Activated naive CD4-positive, alpha-beta T cell treated with anti-CD3 and anti-CD28 coated beads, Interleukin-2, amount 50 U/mL, for 72 hours (primary cell): ENCODE measurements around the gene CFL2. TPM values are rescaled to one million over a fixed set of nuclear protein-coding genes. Genes with fewer than 3 reads are reported as not detected.
A peak's percentile ranks its signal among the peaks of the same experiment; 100 is the strongest.

ENCODE experiments used
- ATAC-seq, 2 donors: fragments of 150-1000 bp; cut with Tn5 transposase; 2 replicates each; pipeline ENCODE4 v1.10.0; 2021; ENCODE audit warnings: mild to moderate bottlenecking in 2 of 2, moderate library complexity in 2 of 2
- DNase-seq, 2 donors: peaks; one replicate each; pipeline ENCODE4 v3.0.0; 2021 to 2022; ENCODE audit warnings: low spot score in 2 of 2
- H3K27ac Mint-ChIP-seq, 2 donors: one replicate each; pipeline ENCODE4 v1.8.0; 2022; ENCODE audit warnings: mild to moderate bottlenecking in 2 of 2, mixed read lengths in 2 of 2
- H3K36me3 Mint-ChIP-seq, 2 donors: one replicate each; pipeline ENCODE4 v1.8.0; 2022; ENCODE audit warnings: mixed read lengths in 2 of 2
- H3K9me3 Mint-ChIP-seq, 2 donors: one replicate each; pipeline ENCODE4 v1.8.0; 2022; ENCODE audit warnings: mixed read lengths in 2 of 2
- total RNA-seq, 2 donors: library from RNA; stranded (reverse); gene quantifications; one replicate each; pipeline ENCODE4 v1.2.3, GENCODE V29; 2022

Gene CFL2
- total RNA-seq, 2 donors from 2014 or later = 2.9 to 6.0 TPM

DNA sequence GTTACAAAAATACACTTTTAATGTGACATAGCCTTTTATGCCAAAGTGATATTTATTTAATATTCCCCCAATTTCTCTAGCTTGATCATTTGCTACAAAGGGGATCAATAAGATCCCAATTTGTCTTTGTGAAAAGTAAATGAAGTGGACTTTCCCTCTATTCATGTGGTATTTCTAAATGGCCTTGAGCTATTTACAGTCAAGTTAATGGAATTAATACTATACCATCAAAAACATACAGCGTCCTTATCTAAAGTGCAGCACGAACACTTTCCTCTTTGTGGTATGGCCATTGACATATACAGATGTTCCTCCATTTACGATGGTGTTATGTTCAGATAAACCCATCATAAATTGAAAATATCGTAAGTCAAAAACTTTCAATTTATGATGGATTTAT, 23.2 kb downstream of the CFL2 start:
- ATAC-seq = no peak
- no peaks in the 10 kb centered on the region for H3K9me3 Mint-ChIP-seq
- no peak overlapping the region for H3K27ac Mint-ChIP-seq
- H3K36me3 Mint-ChIP-seq = no peaks in the 10 kb centered on the region
- DNase-seq = no peak

DNA sequence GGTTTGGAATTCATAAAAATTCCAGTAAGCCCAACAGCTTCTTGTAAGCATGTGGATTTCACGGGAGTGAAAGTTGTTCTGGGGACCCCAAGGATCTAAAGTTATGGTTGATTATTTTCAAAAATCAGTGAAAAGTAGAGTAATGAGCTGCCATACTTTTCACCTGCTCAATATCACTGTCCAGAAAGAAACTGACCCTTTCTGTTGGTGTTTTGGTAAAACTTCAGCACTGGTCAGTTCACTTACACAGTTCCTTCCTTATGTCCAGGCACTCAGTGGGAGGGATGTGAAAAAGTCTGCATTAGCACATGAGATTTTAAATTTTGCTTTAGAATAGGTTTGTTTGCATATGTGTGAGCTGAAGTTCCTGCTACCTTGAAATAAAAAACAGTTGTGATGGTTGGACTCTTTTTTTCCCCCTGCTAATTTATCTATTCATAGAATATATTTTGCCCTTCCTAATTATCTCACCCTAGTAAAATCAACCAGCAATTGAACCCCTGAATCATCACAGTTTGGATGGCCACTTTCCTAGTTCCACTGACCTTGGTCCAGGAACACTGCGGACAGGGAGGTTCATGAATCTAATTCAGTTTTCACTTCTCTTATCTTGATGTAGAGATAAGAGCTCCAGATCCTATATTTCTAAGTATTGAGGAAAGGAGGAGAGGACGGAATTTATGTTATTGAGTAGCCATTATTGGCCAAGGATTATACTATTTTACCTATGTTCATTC, 25.8 kb downstream of the CFL2 start:
- H3K36me3 Mint-ChIP-seq = no peaks in the 10 kb centered on the region
- DNase-seq = no peak
- no peak for ATAC-seq
- H3K27ac Mint-ChIP-seq = no peak overlapping the region
- no peaks in the 10 kb centered on the region for H3K9me3 Mint-ChIP-seq

DNA sequence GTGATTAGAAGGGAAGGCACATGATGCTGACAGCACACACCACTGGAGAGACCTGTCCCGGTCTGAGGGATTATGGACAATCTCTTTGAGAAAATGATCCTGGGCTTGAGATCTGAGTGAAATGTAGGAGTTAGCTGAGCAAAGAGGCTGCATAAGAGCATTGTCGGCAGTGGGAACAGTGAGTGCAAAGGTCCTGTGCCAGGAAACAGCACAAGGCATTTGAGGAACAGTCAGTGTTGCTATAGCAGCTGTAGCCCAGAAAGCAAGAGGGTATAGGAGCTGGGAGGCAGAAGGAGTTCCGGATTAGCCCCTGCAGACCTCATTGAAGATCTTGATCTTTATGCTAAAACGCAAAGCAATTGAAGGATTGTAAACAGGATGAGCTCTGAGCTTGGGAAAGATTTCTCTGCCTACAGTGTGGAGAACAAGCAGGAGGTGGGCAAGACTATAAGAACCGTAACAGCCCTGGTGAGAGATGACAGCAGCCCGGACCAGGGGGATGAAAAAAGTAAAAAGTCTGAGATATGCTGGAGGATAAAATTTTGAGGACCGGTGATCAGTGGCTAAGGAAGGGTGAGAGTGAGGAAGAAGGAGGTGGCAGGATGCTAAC, 28.5 kb downstream of the CFL2 start:
- H3K9me3 Mint-ChIP-seq = no peaks in the 10 kb centered on the region
- ATAC-seq (no peak), DNase-seq (no peak)
- no peaks in the 10 kb centered on the region for H3K36me3 Mint-ChIP-seq
- peak overlapping the region; percentile 24 to 57 for H3K27ac Mint-ChIP-seq

DNA sequence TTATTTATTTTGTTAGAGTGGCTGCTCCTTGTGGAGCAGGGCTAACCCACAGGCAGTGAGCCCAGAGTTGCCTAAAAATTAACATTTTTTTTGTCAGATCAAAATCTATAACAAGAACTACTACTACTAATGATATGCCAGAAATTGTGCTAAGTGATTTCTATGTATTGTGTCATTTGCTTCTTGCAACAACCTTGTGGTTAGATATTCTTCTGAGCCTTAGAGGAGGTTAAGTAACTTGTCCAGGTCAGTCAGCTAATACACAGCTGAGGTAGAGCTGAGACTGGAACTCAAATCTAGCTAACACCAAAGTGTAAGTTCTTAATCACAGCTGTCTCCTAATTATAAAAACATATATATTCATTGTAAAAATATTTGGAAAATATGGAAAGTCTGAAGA, 29.8 kb downstream of the CFL2 start:
- DNase-seq (no peak), ATAC-seq (no peak)
- H3K27ac Mint-ChIP-seq = no peak overlapping the region
- no peaks in the 10 kb centered on the region for H3K36me3 Mint-ChIP-seq
- H3K9me3 Mint-ChIP-seq = no peaks in the 10 kb centered on the region

DNA sequence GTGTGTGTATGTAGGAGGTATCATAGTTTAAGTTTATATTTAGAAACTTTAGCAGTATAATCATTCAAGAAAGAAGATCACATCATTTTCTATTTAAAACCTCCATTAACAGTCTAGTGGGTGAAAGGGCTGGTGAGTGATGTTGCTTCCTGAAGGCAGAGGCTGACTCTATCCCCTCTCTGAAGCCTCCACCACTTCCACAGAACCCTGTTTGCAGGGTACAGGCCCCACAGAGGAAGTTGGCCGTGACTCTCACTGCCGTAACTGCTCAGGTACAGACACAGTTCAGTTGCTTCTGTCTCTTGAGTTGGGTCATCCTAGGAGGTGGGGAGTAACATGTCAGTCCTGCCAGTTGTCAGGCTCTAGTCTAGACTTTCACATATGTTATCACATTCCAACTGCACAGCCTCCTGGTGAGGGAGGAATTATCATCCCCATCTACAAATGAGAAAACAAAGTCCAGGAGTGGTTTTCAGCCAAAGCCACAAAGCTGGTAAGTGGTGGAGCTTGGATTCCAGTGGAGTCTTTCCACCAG, 31.5 kb downstream of the CFL2 start:
- Mint-ChIP-seq H3K36me3 (no peaks in the 10 kb centered on the region), H3K9me3 (no peaks in the 10 kb centered on the region), H3K27ac (no peak overlapping the region)
- DNase-seq (no peak), ATAC-seq (peak; percentile 56 to 67)

DNA sequence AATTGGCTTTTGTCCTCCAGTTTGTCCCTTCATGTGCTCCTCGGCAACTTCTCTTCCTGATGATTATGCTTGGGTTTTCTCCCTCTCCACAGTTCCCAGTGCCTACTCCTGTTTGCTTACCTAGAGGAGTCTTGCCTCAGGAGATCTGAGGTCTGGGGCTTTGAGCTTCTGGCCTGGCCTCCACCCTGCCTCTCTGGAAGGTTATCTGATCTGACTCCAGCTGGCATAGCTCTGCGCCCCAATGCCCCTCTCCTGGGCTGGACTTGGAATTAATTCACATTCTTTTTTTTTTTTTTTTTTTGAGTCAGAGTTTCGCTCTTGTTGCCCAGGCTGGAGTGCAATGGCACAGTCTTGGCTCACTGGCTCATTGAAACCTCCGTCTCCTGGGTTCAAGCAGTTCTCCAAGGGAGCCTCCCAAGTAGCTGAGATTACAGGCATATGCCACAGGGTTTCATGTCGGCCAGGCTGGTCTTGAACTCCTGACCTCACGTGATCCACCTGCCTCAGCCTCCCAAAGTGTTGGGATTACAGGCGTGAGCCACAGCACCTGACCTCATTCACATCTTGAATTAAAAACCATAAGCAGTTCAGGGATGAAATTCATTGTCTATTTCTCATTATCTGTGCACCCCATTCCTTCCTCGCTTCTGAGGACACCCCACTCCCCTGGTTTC, 33.5 kb downstream of the CFL2 start:
- ATAC-seq = no peak
- Mint-ChIP-seq H3K27ac (no peak overlapping the region), H3K9me3 (no peaks in the 10 kb centered on the region), H3K36me3 (no peaks in the 10 kb centered on the region)
- no peak for DNase-seq

DNA sequence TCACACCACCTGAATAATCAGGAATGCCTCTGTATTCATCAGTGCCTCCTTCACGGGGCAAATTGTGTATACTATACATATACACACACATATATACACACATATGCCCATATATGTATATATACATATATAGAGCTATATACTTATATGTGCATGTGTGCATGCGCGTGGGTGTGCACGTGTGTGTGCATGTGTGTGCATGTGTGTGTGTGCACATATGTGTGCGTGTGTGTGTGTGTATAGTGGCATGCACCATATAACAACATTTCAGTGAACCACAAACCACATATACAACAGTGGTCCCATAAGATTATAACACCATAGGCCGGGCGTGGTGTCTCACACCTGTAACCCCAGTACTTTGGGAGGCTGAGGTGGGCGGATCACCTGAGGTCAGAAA, 35.7 kb downstream of the CFL2 start:
- no peak for ATAC-seq
- Mint-ChIP-seq H3K27ac (no peak overlapping the region), H3K36me3 (no peaks in the 10 kb centered on the region), H3K9me3 (no peaks in the 10 kb centered on the region)
- no peak for DNase-seq

DNA sequence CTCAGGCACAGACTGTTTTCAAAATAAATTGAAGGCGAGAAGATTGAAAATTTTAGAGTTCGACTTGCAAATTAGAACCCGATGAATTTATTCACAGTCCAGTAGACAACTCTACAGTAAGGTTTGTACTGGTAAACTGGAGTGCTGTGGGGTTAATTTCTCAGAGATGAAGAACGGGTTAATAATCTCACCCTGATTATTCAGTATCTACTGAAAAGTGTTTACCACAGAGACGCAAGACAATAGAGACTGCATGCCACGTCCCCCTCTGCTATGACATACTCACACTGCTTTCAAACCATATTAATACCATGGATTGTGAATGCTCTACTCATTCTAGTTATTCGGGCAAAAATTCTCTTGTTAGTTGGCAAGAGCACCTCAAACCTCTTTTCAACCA, 36.1 kb downstream of the CFL2 start:
- no peaks in the 10 kb centered on the region for H3K9me3 Mint-ChIP-seq
- DNase-seq = no peak
- ATAC-seq = no peak
- no peaks in the 10 kb centered on the region for H3K36me3 Mint-ChIP-seq
- no peak overlapping the region for H3K27ac Mint-ChIP-seq

DNA sequence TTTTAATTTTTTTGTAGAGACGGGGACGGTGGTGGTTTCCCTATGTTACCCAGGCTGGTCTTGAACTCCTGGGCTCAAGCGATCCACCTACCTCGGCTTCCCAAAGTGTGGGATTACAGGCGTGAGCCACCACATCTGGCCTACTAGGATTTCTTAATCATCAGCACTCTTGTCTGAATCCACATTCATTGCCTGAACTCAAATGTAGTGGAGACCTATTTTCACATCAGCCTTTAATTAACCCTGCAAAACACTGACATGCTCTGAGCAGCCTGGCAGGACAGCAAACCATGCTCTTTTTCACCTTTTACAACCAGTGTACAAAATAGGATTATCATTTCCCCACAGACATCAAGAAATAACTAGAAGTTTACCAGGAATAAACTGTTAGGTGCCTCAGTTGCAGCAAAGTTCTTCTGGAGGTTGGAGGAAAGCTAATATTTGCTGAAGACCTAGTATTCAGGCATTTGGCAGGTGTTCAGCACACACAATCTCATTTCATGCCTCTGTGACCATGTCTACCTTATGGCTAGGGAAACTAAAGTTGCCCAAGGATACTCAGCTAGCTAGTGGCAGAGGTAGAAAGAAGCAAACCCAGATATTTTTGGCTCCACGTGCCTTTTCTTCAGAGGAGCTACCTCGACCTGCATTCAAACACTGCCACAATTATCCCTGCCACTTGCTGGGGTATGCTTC, 37.7 kb downstream of the CFL2 start:
- Mint-ChIP-seq H3K36me3 (no peaks in the 10 kb centered on the region), H3K27ac (no peak overlapping the region), H3K9me3 (no peaks in the 10 kb centered on the region)
- ATAC-seq = no peak
- DNase-seq = no peak

DNA sequence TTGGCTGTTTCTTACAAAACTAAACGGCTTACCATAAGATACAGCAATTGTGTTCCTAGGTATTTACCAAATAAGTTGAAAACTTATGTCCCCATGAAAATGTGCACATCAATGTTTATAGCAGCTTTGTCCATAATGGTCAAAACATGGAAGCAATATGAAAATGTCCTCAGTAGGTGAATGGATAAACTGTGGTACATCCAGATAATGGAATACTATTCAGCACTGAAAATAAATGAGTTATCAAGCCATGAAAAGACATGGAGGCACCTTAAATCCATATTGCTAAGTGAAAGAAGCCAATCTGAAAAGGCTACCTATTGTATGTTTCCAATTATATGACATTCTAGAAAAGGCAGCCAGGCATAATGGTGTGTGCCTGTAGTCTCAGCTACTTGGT, 40.7 kb downstream of the CFL2 start:
- ATAC-seq = no peak
- Mint-ChIP-seq H3K27ac (no peak overlapping the region), H3K9me3 (no peaks in the 10 kb centered on the region), H3K36me3 (no peaks in the 10 kb centered on the region)
- no peak for DNase-seq

DNA sequence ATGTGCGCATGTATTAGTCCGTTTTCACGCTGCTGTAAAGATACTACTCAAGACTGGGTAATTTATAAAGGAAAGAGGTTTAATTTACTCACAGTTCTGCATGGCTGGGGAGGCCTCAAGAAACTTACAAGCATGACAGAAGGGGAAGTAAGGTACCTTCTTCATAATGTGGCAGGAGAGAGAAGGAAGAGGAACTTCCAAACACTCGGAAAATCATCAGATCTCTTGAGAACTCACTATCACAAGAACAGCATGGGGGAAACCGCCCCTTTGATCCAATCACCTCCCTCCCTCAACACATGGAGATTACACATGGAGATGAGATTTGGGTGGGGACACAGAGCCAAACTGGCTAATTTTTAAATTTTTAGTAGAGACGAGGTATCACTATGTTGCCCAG, 42.7 kb downstream of the CFL2 start:
- no peak for ATAC-seq
- no peak overlapping the region for H3K27ac Mint-ChIP-seq
- no peak for DNase-seq
- no peaks in the 10 kb centered on the region for H3K9me3 Mint-ChIP-seq
- no peaks in the 10 kb centered on the region for H3K36me3 Mint-ChIP-seq

DNA sequence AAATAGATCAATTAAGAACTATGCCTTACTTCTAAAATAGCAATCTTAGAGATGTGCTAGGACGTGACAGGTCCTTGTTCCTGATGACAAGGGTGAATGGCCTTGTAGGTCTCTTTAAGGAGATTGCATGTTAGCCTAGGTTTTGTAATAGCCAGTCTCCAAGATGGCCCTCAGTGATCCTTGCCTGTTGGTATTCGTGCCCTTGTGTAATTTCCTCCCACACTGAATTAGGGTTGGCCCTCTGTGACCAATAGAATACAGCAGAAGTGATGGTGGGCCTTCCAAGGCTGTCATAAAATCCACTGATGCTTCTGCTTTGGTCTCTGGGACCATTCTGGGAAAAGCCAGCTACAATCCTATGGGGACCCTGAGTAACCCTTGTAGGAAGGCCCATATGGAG, 46.3 kb downstream of the CFL2 start:
- Mint-ChIP-seq H3K9me3 (no peaks in the 10 kb centered on the region), H3K36me3 (peaks cover 0 to 4% of the 10 kb centered on the region in 2 donors), H3K27ac (no peak overlapping the region)
- DNase-seq (no peak), ATAC-seq (no peak)

DNA sequence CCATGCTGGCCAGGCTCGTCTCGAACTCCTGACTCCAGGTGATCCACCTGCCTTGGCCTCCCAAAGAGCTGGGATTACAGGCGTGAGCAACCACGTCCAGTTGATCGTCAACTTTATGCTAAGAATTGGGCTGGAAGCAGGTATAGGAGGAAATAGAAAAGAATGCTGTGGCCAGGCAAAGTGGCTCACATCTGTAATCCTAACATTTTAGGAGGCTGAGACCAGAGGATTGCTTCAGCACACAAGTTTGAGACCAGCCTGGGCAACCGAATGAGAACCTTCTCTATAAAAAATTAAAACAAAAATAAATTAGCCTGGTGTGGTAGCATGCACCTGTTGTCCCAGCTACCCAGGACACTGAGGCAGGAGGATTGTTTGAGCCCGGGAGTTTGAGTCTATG, 47.4 kb downstream of the CFL2 start:
- ATAC-seq (no peak), DNase-seq (no peak)
- Mint-ChIP-seq H3K9me3 (no peaks in the 10 kb centered on the region), H3K27ac (no peak overlapping the region), H3K36me3 (peaks cover 0 to 5% of the 10 kb centered on the region in 2 donors)

DNA sequence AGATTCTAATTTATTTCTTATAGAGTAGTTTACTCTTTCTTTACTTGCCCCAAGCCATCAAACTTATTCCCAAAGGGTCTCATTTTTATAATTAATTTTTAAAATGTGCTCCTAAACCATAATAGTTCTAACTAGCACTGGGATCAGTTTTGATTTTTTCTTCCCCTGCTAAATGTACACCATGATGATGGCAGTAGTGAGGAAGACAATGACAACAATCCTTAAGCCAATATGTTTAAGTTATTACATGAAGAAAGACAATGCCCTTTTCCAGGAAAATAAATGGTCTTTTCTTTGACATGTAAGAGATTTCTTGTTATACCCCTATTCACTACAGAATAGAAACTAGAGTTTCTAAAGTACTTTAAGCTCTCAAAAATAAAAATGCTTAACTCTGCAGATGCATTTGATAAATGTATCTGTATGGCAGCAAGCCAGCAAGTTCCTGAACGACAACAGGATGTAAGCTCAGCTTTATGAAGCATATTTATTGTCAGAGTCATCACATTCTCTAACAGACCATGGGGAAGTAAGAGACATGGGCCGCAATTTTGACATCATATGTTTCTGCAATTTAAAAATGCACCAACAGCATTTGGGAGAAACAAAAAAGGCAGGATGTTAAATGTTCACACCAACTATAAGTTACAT, 48.5 kb downstream of the CFL2 start:
- Mint-ChIP-seq H3K27ac (no peak overlapping the region), H3K36me3 (peaks cover 0 to 5% of the 10 kb centered on the region in 2 donors), H3K9me3 (peaks cover 0 to 2% of the 10 kb centered on the region in 2 donors)
- DNase-seq (no peak), ATAC-seq (no peak)

DNA sequence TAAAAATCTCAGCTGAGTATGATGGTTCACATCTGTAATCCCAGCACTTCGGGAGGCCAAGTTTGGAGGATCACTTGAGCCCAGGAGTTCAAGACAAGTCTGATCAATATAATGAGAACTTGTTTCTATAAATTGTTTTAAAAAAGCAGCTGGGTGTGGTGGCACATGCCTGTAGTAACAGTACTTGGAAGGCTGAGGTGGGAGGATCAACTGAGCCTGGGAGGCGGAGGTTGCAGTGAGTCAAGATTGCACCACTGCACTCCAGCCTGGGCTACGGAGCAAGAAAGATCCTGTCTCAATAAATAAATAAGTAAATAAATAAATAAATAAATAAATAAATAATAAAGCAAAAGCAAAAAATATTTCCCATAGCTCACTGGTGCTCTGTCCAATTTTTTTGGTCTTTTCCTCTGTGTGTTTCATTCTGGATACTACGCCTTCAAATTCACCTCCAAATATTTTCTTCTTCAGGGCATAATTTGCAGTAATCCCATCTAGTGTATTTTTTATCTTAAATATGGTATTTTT, 51.8 kb downstream of the CFL2 start:
- Mint-ChIP-seq H3K36me3 (peaks cover 0 to 5% of the 10 kb centered on the region in 2 donors), H3K27ac (no peak overlapping the region), H3K9me3 (peaks cover 0 to 6% of the 10 kb centered on the region in 2 donors)
- DNase-seq (no peak), ATAC-seq (no peak)

DNA sequence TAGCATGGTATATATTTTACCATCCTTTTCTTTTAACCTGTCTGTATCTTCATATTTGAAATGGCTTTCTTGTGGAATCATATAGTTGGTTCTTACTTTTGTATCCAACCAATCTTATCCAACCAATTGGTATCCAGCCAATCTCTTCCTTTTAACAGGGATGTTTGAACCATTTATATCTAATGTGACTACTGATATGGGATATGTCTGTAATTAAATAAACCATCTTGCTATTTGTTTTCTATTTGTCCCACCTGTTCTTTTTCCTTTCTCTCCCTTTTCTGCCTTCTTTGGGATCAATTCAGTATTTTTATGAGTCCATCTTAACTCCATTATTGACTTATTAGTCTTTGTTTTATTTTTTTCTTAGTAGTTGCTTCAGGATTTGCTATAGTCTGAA, 53.6 kb downstream of the CFL2 start:
- no peak for ATAC-seq
- no peak for DNase-seq
- H3K36me3 Mint-ChIP-seq = peaks cover 0 to 5% of the 10 kb centered on the region in 2 donors
- H3K9me3 Mint-ChIP-seq = peaks cover 0 to 6% of the 10 kb centered on the region in 2 donors
- no peak overlapping the region for H3K27ac Mint-ChIP-seq
